ENCODE data around the gene ANKAR. TPM values are rescaled to one million over a fixed set of nuclear protein-coding genes. Genes with fewer than 3 reads are reported as not detected.

Gene ANKAR
- polyA plus RNA-seq, 1 experiment, result 1.9 TPM

GRCh38 chr2:189639007-189639609, 35.4 kb upstream of the ANKAR start:
- ChIA-PET CTCF (no interaction called here), POLR2A (no interaction called here)
- H3K27me3 ChIP-seq (ENCODE audit: control insufficient read depth, insufficient read depth, low read length), result no peaks in the 10 kb centered on the region
- TF ChIP-seq, protein P1, sequence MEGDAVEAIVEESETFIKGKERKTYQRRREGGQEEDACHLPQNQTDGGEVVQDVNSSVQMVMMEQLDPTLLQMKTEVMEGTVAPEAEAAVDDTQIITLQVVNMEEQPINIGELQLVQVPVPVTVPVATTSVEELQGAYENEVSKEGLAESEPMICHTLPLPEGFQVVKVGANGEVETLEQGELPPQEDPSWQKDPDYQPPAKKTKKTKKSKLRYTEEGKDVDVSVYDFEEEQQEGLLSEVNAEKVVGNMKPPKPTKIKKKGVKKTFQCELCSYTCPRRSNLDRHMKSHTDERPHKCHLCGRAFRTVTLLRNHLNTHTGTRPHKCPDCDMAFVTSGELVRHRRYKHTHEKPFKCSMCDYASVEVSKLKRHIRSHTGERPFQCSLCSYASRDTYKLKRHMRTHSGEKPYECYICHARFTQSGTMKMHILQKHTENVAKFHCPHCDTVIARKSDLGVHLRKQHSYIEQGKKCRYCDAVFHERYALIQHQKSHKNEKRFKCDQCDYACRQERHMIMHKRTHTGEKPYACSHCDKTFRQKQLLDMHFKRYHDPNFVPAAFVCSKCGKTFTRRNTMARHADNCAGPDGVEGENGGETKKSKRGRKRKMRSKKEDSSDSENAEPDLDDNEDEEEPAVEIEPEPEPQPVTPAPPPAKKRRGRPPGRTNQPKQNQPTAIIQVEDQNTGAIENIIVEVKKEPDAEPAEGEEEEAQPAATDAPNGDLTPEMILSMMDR (IDR thresholded peaks at IDR 0.05; ENCODE audit: insufficient read depth, low read depth, low read length), result no peak
- H3K4me3 ChIP-seq (ENCODE audit: low read depth, low read length), result no peak overlapping the region
- no peak for DNase-seq (ENCODE audit: low read depth)
- no peaks in the 10 kb centered on the region for H3K36me3 ChIP-seq (ENCODE audit: control insufficient read depth, insufficient read depth, low read length)

DNA sequence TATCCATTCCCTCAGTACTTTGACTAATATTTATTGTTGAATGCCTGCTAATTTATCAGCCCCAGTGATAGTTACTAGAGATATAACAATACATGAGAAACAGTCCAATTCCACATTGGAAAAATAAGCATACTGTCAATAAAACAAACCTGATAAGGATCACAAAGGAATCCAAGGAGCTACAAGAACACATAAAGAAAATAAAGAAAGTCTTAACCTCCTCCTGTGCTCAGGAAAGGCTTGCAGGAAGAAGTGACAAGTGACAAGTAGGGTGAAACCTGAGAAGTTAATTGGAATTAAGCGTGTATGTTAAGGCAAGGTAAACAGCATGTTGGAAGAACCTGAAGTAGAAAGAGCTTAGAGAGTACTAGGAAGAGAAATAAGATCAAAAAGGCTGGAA, 33.5 kb upstream of the ANKAR start:
- CTCF ChIA-PET, result interaction anchor here (1.0 kb wide), 1 partner anchor 8 kb away, joined by 3 read pairs; no protein-coding TSS in a partner anchor
- no peaks in the 10 kb centered on the region for H3K27me3 ChIP-seq (ENCODE audit: control insufficient read depth, insufficient read depth, low read length)
- DNase-seq (ENCODE audit: low read depth), result no peak
- POLR2A ChIA-PET, result no interaction called here
- H3K36me3 ChIP-seq (ENCODE audit: control insufficient read depth, insufficient read depth, low read length), result no peaks in the 10 kb centered on the region
- no peak overlapping the region for H3K4me3 ChIP-seq (ENCODE audit: low read depth, low read length)
- TF ChIP-seq, protein P1 (IDR thresholded peaks at IDR 0.05; ENCODE audit: insufficient read depth, low read depth, low read length), result no peak

DNA sequence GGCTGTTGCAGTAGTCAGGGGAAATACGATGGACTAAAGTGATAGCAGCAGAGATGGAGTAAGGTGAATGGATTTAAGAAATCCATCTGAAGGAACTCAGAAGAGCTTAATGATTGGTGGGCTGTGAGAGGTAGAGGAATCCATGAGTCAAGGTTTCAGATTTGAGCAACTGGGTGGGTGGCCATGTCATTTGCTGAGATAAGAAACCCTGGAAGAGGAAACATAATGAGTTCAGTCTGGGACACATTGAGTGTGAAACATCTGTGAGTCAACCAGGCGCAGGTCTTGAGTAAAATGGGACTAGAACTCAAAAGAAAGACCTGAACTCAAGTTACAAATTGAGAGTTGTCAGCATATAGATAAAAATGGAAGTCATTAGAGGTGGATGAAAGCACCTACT, 32.9 kb upstream of the ANKAR start:
- TF ChIP-seq, protein P1 (IDR thresholded peaks at IDR 0.05; ENCODE audit: insufficient read depth, low read depth, low read length), result no peak
- ChIA-PET POLR2A (no interaction called here), CTCF (no interaction called here)
- DNase-seq (ENCODE audit: low read depth), result no peak
- Histone ChIP-seq H3K36me3 (ENCODE audit: control insufficient read depth, insufficient read depth, low read length) (no peaks in the 10 kb centered on the region), H3K27me3 (ENCODE audit: control insufficient read depth, insufficient read depth, low read length) (no peaks in the 10 kb centered on the region), H3K4me3 (ENCODE audit: low read depth, low read length) (no peak overlapping the region)

- no peaks in the 10 kb centered on the region for H3K36me3 ChIP-seq (ENCODE audit: control insufficient read depth, insufficient read depth, low read length)
- no peaks in the 10 kb centered on the region for H3K27me3 ChIP-seq (ENCODE audit: control insufficient read depth, insufficient read depth, low read length)
- TF ChIP-seq, protein P1 (IDR thresholded peaks at IDR 0.05; ENCODE audit: insufficient read depth, low read depth, low read length), result no peak
- ChIA-PET POLR2A (no interaction called here), CTCF (interaction anchor here (1.6 kb wide), 1 partner anchor 13 kb away, joined by 4 read pairs; no protein-coding TSS in a partner anchor)
- DNase-seq (ENCODE audit: low read depth), result no peak
- no peak overlapping the region for H3K4me3 ChIP-seq (ENCODE audit: low read depth, low read length)
Measured at GRCh38 chr2:189646521-189646920, 27.9 kb upstream of the ANKAR start.

DNA sequence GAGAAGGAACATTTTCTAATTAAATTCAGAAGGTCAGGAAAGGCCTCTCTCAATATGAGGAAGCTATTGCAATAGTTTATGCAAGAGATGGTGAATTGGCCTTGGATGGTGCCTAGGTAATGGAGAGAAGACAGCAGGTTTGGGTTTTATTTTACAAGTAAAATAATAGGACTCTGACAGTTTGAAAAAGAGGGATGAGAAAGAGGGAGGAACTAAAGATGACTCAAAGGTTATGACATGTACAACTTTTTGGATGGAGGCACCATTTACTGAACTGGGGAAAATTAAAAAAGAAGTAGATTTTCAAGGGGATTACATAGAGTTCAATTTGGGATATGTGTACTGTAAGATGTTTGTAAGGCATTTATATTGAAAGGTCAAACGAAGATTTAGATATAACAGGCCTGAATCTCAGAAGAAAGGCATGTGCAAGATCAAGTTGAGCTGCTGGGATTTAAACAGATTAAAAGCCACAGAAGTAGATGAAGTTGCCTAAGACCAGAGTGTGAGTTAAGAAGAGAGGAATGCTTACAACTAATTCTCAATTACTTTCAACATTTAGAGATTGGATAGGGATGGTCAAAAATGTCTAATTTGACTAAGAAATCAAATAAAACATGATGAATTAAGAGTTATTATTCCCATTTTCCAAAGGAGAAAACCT, 25.5 kb upstream of the ANKAR start:
- Histone ChIP-seq H3K27me3 (ENCODE audit: control insufficient read depth, insufficient read depth, low read length) (no peaks in the 10 kb centered on the region), H3K4me3 (ENCODE audit: low read depth, low read length) (no peak overlapping the region), H3K36me3 (ENCODE audit: control insufficient read depth, insufficient read depth, low read length) (no peaks in the 10 kb centered on the region)
- DNase-seq (ENCODE audit: low read depth), result no peak
- ChIA-PET CTCF (interaction anchor here (1.1 to 2.3 kb wide), 2 partner anchors 10 to 12 kb away, joined by 3 to 10 read pairs; no protein-coding TSS in a partner anchor), POLR2A (no interaction called here)
- TF ChIP-seq, protein P1 (IDR thresholded peaks at IDR 0.05; ENCODE audit: insufficient read depth, low read depth, low read length), result no peak

All from BJ (cell line).